IgD-negative memory B cell (primary cell): ENCODE results near the gene TPH2. TPM values are rescaled to one million over a fixed set of nuclear protein-coding genes. Genes with fewer than 3 reads are reported as not detected.

Experiments used
- H3K27ac Mint-ChIP-seq, 3 donors: one replicate each; pipeline ENCODE4 v1.8.0; 2020 to 2022; ENCODE audit warnings: mild to moderate bottlenecking in 3 of 3, mixed read lengths in 3 of 3, moderate library complexity in 1 of 3
- H3K27me3 Mint-ChIP-seq: one replicate; pipeline ENCODE4 v1.8.0; 2021; ENCODE audit warnings: mixed read lengths
- H3K36me3 Mint-ChIP-seq: one replicate; pipeline ENCODE4 v1.8.0; 2020; ENCODE audit warnings: mild to moderate bottlenecking, mixed read lengths
- H3K4me1 Mint-ChIP-seq, 3 donors: one replicate each; pipeline ENCODE4 v1.8.0; 2020 to 2022; ENCODE audit warnings: mixed read lengths in 3 of 3, mild to moderate bottlenecking in 1 of 3
- H3K4me3 Mint-ChIP-seq, 4 donors: one replicate each; pipeline ENCODE4 v1.8.0; 2020 to 2022; ENCODE audit warnings: mild to moderate bottlenecking in 4 of 4, mixed read lengths in 4 of 4, moderate library complexity in 3 of 4
- H3K9me3 Mint-ChIP-seq, 3 donors: one replicate each; pipeline ENCODE4 v1.8.0; 2020 to 2021; ENCODE audit warnings: mixed read lengths in 3 of 3, mild to moderate bottlenecking in 1 of 3
- polyA plus RNA-seq: library from polyadenylated mRNA; unstranded; fragments of 300-500 nt; fragmentation: Illumina TruSeq; gene quantifications from one replicate; pipeline ENCODE4 v1.2.3, GENCODE V29; 2021

TPH2 gene
- polyA plus RNA-seq, 1 donor from 2014 or later, result not detected

GRCh38 chr12:71949646-71950045, 11.0 kb downstream of the TPH2 start:
- Mint-ChIP-seq H3K27me3 (peaks cover 14% of the 10 kb centered on the region), H3K4me1 (no peaks in the 10 kb centered on the region), H3K4me3 (no peak overlapping the region), H3K9me3 (peaks cover 0 to 2% (median 0%) of the 10 kb centered on the region in 3 donors), H3K27ac (no peak overlapping the region), H3K36me3 (no peaks in the 10 kb centered on the region)

DNA sequence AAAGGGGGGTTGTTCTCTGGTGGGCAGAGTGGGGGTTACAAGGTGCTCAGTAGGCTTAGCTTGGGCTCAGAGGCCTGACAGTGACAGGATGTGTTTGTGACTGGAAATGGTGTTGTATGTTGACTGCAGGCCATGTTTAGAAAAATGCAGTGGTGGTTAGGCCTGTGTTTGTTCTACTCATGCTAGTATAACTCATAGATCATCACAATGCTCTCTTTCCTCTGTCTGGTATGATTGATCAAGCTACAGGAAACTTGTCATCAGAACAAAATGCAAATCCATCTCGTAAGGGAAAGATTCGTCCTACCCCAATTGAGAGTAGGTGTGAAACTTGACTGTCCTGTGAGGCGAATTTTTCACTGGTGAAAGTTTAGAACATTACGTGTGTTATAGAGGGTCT, 11.8 kb downstream of the TPH2 start:
- Mint-ChIP-seq H3K36me3 (no peaks in the 10 kb centered on the region), H3K4me1 (no peaks in the 10 kb centered on the region), H3K4me3 (no peak overlapping the region), H3K27me3 (peaks cover 9% of the 10 kb centered on the region), H3K27ac (no peak overlapping the region), H3K9me3 (peaks cover 0 to 2% (median 0%) of the 10 kb centered on the region in 3 donors)

GRCh38 chr12:71950819-71951218, 12.2 kb downstream of the TPH2 start:
- Mint-ChIP-seq H3K27me3 (peaks cover 9% of the 10 kb centered on the region), H3K4me3 (no peak overlapping the region), H3K27ac (no peak overlapping the region), H3K4me1 (no peaks in the 10 kb centered on the region), H3K36me3 (no peaks in the 10 kb centered on the region), H3K9me3 (peaks cover 0 to 2% (median 0%) of the 10 kb centered on the region in 3 donors)

DNA sequence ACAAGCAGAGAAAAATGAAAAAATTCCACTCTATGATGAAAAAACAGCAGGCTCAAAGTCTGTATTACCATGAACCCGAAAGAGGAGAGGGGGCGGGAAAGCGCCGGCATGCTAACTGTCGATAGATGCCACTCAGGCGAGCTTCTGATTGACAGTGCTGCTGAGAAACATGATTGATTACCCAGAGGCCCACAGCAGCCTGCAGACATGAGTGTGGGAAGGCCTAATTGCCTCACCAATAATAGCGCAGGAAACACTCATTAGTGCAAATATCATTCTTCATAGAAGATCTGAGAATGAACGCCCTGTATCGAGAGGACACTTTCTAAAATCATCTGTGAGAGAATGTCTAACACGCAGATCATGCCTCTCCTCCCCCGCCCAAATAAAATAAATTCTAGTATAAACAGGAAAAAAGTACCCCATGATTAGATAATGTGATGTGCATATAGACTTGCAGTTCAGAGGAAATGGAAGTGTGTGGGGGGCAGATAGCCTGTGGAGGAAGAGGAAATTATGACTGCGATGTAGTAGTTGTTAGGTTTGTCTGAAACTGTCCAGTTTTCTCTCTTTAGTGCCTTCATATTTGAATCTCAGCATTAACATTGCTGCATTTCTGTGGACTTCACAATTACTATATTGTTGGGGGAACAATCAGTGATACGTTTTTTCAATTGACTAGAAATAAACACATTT, 15.6 kb downstream of the TPH2 start:
- H3K4me3 Mint-ChIP-seq, result no peak overlapping the region
- H3K27me3 Mint-ChIP-seq, result peaks cover 6% of the 10 kb centered on the region
- peaks cover 0 to 2% (median 0%) of the 10 kb centered on the region in 3 donors for H3K9me3 Mint-ChIP-seq
- H3K27ac Mint-ChIP-seq, result peak overlapping the region in 1 of 3 donors; percentile 35
- H3K4me1 Mint-ChIP-seq, result no peaks in the 10 kb centered on the region
- H3K36me3 Mint-ChIP-seq, result no peaks in the 10 kb centered on the region

DNA sequence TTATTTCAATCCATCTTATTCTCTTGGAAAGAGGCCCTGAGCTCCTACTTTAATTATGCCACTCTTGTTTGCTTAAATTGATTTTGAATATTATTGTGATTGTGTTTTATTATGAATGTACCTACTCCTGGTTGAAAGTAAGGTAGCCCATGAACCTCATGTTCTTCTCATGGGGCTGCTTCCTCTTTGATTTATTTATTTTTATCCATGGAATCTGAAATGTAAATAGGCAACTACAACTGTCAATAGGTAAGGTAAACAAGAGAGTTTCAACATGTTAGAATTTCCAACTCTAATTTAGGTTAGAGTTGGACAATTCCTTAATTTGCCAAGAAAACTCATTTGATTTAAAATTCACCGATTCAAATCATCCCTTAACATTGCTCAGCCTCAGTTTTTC, 16.2 kb downstream of the TPH2 start:
- no peak overlapping the region for H3K27ac Mint-ChIP-seq
- peaks cover 0 to 2% (median 0%) of the 10 kb centered on the region in 3 donors for H3K9me3 Mint-ChIP-seq
- H3K27me3 Mint-ChIP-seq, result peaks cover 7% of the 10 kb centered on the region
- H3K4me1 Mint-ChIP-seq, result no peaks in the 10 kb centered on the region
- H3K4me3 Mint-ChIP-seq, result no peak overlapping the region
- H3K36me3 Mint-ChIP-seq, result no peaks in the 10 kb centered on the region

DNA sequence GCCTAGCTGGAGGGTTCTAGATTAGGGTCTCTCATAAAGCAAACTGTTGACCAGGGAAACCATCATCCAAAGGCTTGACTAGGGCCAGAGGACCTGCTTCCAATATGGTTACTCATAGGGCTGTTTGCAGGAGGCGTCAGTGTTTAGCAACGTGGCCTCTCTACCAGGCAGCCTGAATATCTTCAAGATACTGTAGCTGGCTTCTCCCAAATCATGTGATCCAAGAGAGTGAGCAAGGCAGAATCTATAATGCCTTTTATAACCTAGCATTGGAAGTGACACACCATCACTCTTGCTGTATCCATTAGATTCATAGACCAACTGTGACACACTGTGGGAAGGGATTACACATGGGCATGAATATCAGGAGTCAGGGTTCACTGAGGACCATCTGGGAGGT, 17.3 kb downstream of the TPH2 start:
- no peak overlapping the region for H3K4me3 Mint-ChIP-seq
- H3K4me1 Mint-ChIP-seq, result no peaks in the 10 kb centered on the region
- no peak overlapping the region for H3K27ac Mint-ChIP-seq
- H3K27me3 Mint-ChIP-seq, result peaks cover 4% of the 10 kb centered on the region
- H3K36me3 Mint-ChIP-seq, result no peaks in the 10 kb centered on the region
- H3K9me3 Mint-ChIP-seq, result no peaks in the 10 kb centered on the region

GRCh38 chr12:71958056-71958455, 19.4 kb downstream of the TPH2 start:
- no peak overlapping the region for H3K4me3 Mint-ChIP-seq
- H3K27ac Mint-ChIP-seq, result no peak overlapping the region
- H3K36me3 Mint-ChIP-seq, result no peaks in the 10 kb centered on the region
- no peaks in the 10 kb centered on the region for H3K9me3 Mint-ChIP-seq
- peaks cover 6% of the 10 kb centered on the region for H3K27me3 Mint-ChIP-seq
- H3K4me1 Mint-ChIP-seq, result no peaks in the 10 kb centered on the region

DNA sequence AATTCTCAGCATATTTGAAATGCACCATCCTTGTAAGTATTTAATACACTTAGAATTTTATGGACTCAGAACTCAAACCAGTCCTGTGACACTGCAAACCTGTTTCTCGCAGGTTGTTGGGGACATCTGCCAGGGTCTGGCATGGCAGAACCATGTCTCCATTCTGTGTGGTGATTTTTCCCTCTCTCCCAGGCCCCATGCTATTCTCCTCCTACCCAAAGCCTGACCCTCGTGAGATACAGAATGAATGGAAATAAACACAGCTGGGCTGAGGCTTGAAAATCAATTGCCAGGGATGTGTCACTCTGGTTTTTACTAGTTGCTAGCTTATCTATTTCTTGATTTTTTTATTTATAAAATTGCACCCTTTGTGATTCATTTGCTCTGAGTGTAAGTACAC, 19.8 kb downstream of the TPH2 start:
- no peak overlapping the region for H3K4me3 Mint-ChIP-seq
- H3K36me3 Mint-ChIP-seq, result no peaks in the 10 kb centered on the region
- peaks cover 6% of the 10 kb centered on the region for H3K27me3 Mint-ChIP-seq
- no peaks in the 10 kb centered on the region for H3K4me1 Mint-ChIP-seq
- H3K27ac Mint-ChIP-seq, result no peak overlapping the region
- H3K9me3 Mint-ChIP-seq, result no peaks in the 10 kb centered on the region

GRCh38 chr12:71958993-71959578, 20.4 kb downstream of the TPH2 start:
- Mint-ChIP-seq H3K36me3 (no peaks in the 10 kb centered on the region), H3K4me1 (no peaks in the 10 kb centered on the region), H3K4me3 (no peak overlapping the region), H3K27ac (no peak overlapping the region), H3K27me3 (peaks cover 6% of the 10 kb centered on the region), H3K9me3 (no peaks in the 10 kb centered on the region)

- Mint-ChIP-seq H3K4me1 (no peaks in the 10 kb centered on the region), H3K36me3 (no peaks in the 10 kb centered on the region), H3K27me3 (peaks cover 8% of the 10 kb centered on the region), H3K9me3 (no peaks in the 10 kb centered on the region), H3K4me3 (no peak overlapping the region), H3K27ac (no peak overlapping the region)
Observed at GRCh38 chr12:71967211-71967610, 28.6 kb downstream of the TPH2 start.

DNA sequence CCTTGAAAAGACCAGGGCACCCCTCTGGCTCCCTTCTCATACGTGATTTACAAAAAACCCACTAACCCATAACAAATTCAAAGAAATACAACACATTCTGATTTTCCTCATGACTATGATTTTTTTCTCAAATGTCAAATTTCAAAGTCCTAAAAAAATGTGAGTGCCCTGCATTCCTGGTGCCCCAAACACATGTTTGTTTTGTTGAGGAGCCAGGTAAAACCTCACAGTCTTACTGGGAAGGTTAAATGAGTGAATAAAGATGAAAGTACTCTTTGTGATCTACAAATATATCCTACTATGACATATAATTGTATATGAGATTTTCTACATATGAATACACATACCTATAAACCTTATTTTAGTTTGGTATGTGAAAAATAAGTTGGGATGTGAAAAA, 30.7 kb downstream of the TPH2 start:
- H3K4me1 Mint-ChIP-seq, result no peaks in the 10 kb centered on the region
- H3K27ac Mint-ChIP-seq, result no peak overlapping the region
- H3K4me3 Mint-ChIP-seq, result no peak overlapping the region
- H3K27me3 Mint-ChIP-seq, result peaks cover 8% of the 10 kb centered on the region
- H3K9me3 Mint-ChIP-seq, result no peaks in the 10 kb centered on the region
- no peaks in the 10 kb centered on the region for H3K36me3 Mint-ChIP-seq

DNA sequence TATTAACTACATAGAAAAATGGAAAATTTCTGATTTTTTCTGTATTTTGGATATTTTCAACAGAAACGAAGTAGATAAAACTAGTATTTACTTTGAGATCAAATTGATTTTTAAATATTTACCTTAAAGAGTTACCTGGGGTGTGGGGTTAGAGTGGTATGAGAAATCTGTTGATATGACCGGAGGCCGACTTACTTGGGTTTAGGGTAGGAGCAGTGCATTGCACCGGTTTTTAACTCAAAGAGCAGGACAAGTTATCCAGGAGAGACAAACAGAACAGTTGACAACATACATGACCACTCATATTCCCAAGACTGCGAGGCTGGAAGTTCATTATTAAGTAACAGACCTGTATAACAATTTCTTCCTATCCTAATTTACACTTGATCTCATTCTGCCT, 31.4 kb downstream of the TPH2 start:
- Mint-ChIP-seq H3K36me3 (no peaks in the 10 kb centered on the region), H3K4me3 (no peak overlapping the region), H3K4me1 (no peaks in the 10 kb centered on the region), H3K27me3 (peaks cover 8% of the 10 kb centered on the region), H3K27ac (no peak overlapping the region), H3K9me3 (no peaks in the 10 kb centered on the region)

DNA sequence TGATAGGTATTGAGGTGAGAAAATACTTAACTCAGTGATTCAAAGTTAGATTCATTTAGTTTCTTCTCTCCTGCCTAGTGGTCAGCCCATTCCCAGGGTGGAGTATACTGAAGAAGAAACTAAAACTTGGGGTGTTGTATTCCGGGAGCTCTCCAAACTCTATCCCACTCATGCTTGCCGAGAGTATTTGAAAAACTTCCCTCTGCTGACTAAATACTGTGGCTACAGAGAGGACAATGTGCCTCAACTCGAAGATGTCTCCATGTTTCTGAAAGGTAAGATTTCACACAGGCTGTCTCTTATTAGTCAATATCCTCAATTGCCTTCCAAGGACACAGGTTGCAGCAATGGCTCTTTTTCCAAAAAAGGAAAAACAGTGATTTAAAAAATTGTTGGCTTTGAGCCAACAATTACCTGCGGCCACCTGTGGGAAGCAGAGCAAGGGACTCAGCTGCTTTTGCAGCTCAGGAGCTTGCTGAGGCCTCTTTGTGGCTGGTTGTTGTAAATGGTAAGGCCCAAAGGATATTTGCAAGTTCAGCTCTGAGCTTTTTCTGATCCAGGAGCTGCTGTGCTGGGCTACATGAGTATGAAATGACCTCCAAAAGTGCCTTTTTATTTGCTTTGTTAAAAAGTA, 33.9 kb downstream of the TPH2 start:
- Mint-ChIP-seq H3K4me3 (no peak overlapping the region), H3K27me3 (peaks cover 8% of the 10 kb centered on the region), H3K27ac (no peak overlapping the region), H3K4me1 (no peaks in the 10 kb centered on the region), H3K36me3 (no peaks in the 10 kb centered on the region), H3K9me3 (no peaks in the 10 kb centered on the region)

GRCh38 chr12:71973687-71974086, 35.0 kb downstream of the TPH2 start:
- no peaks in the 10 kb centered on the region for H3K4me1 Mint-ChIP-seq
- no peak overlapping the region for H3K4me3 Mint-ChIP-seq
- H3K27ac Mint-ChIP-seq, result no peak overlapping the region
- no peaks in the 10 kb centered on the region for H3K36me3 Mint-ChIP-seq
- no peaks in the 10 kb centered on the region for H3K9me3 Mint-ChIP-seq
- peaks cover 4% of the 10 kb centered on the region for H3K27me3 Mint-ChIP-seq

GRCh38 chr12:71980538-71980937, 41.9 kb downstream of the TPH2 start:
- H3K27ac Mint-ChIP-seq, result no peak overlapping the region
- no peaks in the 10 kb centered on the region for H3K9me3 Mint-ChIP-seq
- H3K36me3 Mint-ChIP-seq, result no peaks in the 10 kb centered on the region
- H3K27me3 Mint-ChIP-seq, result peaks cover 5% of the 10 kb centered on the region
- H3K4me3 Mint-ChIP-seq, result no peak overlapping the region
- peaks cover 0 to 2% (median 0%) of the 10 kb centered on the region in 3 donors for H3K4me1 Mint-ChIP-seq

DNA sequence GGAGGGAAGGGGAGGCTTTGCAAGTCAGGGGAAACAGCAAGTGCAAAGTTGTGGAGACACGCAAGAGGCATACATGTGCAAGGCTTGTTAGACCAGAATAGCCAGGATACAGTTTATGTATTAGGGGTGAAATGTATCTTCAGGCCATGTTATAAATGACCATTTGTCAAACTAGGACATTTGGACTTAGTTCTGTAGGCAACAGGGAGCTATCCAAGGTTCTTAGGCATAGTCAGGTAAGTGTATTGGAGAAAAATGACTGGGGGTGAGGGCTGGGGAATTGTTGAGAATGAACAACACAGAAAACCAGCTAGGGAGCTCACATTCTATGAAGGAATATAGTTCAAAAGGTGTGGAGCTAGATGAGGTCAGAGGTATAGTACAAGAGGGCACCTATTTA, 42.5 kb downstream of the TPH2 start:
- Mint-ChIP-seq H3K4me3 (no peak overlapping the region), H3K9me3 (no peaks in the 10 kb centered on the region), H3K36me3 (no peaks in the 10 kb centered on the region), H3K4me1 (peaks cover 0 to 2% (median 0%) of the 10 kb centered on the region in 3 donors), H3K27me3 (peaks cover 5% of the 10 kb centered on the region), H3K27ac (no peak overlapping the region)
